ENCODE results near the gene GRB14. TPM values are rescaled to one million over a fixed set of nuclear protein-coding genes. Genes with fewer than 3 reads are reported as not detected.

GRB14 gene
- polyA plus RNA-seq (2012; ENCODE audit: insufficient read depth, insufficient read length, low read depth) = not detected

- TF ChIP-seq CTCF (IDR thresholded peaks at IDR 0.05; ENCODE audit: low read depth, low read length) = no peak
- no peaks in the 10 kb centered on the region for H3K36me3 ChIP-seq
- DNase-seq = peak; percentile 21
- H3K27me3 ChIP-seq = peaks cover 4% of the 10 kb centered on the region
- no peaks in the 10 kb centered on the region for H3K9me3 ChIP-seq
- no peaks in the 10 kb centered on the region for H3K4me1 ChIP-seq
- H3K4me3 ChIP-seq (ENCODE audit: low read depth, low read length) = peak within 1 kb of the TSS; percentile 51
Measured at GRCh38 chr2:164620873-164621763, at the start of gene GRB14. GRB14 (minus strand) TSS chr2:164621482; CDS start chr2:164621309, 173 bp downstream.

- H3K36me3 ChIP-seq = no peaks in the 10 kb centered on the region
- no peaks in the 10 kb centered on the region for H3K9me3 ChIP-seq
- H3K4me1 ChIP-seq = no peaks in the 10 kb centered on the region
- H3K27me3 ChIP-seq = no peaks in the 10 kb centered on the region
- no peak for DNase-seq
- no peak overlapping the region for H3K4me3 ChIP-seq (ENCODE audit: low read depth, low read length)
- no peak for TF ChIP-seq CTCF (IDR thresholded peaks at IDR 0.05; ENCODE audit: low read depth, low read length)
Measured at GRCh38 chr2:164669291-164669690, 48.0 kb upstream of the GRB14 start.

DNA sequence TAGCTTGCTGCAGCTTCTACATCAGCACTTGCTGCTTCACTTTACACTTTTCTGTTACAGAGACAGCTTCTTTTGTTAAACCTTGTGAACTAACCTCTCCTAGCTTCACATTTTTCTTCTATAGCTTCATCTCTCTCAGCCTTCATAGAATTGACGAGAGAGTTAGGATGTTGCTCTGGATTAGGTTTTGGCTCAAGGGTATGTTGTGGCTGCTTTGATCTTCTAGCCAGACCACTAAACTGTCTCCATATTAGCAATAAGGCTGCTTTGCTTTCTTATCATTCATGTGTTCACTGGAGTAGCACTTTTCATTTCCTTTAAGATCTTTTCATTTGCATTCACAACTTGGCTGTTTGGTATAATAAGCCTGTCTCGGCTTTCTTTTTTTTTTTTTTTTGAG, 46.3 kb upstream of the GRB14 start:
- H3K36me3 ChIP-seq = no peaks in the 10 kb centered on the region
- H3K9me3 ChIP-seq = no peaks in the 10 kb centered on the region
- H3K27me3 ChIP-seq = no peaks in the 10 kb centered on the region
- H3K4me3 ChIP-seq (ENCODE audit: low read depth, low read length) = no peak overlapping the region
- no peak for DNase-seq
- TF ChIP-seq CTCF (IDR thresholded peaks at IDR 0.05; ENCODE audit: low read depth, low read length) = no peak
- H3K4me1 ChIP-seq = no peaks in the 10 kb centered on the region

DNA sequence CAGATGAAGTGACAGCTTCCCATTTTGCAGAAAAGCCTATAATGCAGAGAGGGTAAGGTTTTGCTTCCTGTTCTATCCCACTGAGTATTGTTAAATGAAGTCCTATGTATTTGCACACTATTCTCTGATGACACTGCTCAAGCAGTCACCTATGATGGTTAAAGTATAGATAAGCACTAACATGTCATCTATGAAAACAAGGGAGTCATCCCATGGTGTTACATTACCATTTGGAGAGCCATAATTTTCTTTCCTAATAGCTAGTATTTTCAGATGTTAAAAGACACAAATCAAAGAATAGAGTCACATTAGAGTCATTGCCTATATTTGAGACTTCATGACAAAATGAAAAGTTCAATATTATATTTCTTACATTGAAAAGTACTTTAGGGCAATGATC, 42.8 kb upstream of the GRB14 start:
- TF ChIP-seq CTCF (IDR thresholded peaks at IDR 0.05; ENCODE audit: low read depth, low read length) = no peak
- Histone ChIP-seq H3K27me3 (no peaks in the 10 kb centered on the region), H3K4me3 (ENCODE audit: low read depth, low read length) (no peak overlapping the region), H3K36me3 (no peaks in the 10 kb centered on the region), H3K9me3 (no peaks in the 10 kb centered on the region), H3K4me1 (no peaks in the 10 kb centered on the region)
- no peak for DNase-seq

- H3K9me3 ChIP-seq = no peaks in the 10 kb centered on the region
- no peaks in the 10 kb centered on the region for H3K27me3 ChIP-seq
- H3K36me3 ChIP-seq = no peaks in the 10 kb centered on the region
- no peak for DNase-seq
- H3K4me3 ChIP-seq (ENCODE audit: low read depth, low read length) = no peak overlapping the region
- no peak for TF ChIP-seq CTCF (IDR thresholded peaks at IDR 0.05; ENCODE audit: low read depth, low read length)
- H3K4me1 ChIP-seq = no peaks in the 10 kb centered on the region
Measured at GRCh38 chr2:164662868-164663631, 41.8 kb upstream of the GRB14 start.

All from BE2C (cell line).